HUDEP-2 (cell line): ENCODE results near the gene MRRF.
"Not testable (repeated sequence)": the region's sequence is repeated elsewhere in the genome, so short reads cannot be mapped to it uniquely, and the experiment has no call there.

Experiments used
- DNase-seq, 76 experiments: peaks; one replicate each; lab custom pipeline; 2025; ENCODE audit not compliant: unreplicated experiment in 76 of 76; lab: John Stamatoyannopoulos, UW

The MRRF gene

GRCh38 chr9:122268041-122268814, 3.5 kb downstream of the MRRF start:
- DNase-seq = no peak

GRCh38 chr9:122274055-122274454, 9.4 kb downstream of the MRRF start:
- DNase-seq = no peak

GRCh38 chr9:122276096-122276495, 11.4 kb downstream of the MRRF start:
- DNase-seq = no peak

- DNase-seq = no peak
Measured at GRCh38 chr9:122277285-122277897, 12.7 kb downstream of the MRRF start.

- DNase-seq = no peak
Measured at GRCh38 chr9:122281368-122281767, 16.7 kb downstream of the MRRF start.

DNA sequence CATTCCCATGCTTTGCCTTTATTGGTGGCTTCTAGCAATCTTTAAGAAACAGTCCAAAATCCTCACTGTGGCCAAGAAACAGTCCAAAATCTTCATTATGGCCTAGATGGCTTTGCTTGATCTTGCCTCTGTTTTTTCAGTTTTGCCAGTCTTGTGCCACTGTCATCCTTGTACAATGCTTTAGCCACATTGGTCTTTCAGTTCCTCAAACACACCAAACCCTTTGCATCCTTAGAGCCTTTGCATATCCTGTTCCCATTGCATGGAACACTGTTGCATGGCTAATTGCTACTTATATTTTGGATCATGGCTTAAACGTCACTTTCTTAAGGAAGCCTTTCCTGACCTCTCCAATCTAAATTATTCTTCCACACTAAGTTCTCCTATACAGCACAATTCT, 22.1 kb downstream of the MRRF start:
- no peak for DNase-seq

DNA sequence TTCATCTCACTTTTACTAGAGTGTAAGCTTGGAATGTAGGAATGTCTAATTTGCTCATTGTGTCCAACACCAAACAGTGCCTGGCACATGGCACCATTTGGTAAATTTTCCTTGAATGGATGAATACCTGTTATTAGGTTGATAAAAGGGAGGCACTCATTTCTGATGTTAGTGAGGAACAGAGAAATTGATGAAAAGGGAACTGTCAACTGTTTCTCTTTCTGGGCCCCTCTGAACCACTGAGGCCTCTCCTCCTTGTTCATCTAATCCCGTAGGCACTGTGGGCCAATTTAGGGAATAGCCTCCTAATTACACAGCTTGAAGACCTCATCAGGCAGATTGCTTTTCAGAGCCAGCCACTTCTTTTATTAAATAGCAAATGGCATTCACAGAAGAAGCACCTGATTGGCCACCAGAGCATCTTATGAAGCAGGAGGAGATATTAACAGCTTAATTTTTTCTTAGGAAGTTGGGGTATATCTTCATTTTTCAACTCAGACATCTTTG, 22.6 kb downstream of the MRRF start:
- no peak for DNase-seq

DNA sequence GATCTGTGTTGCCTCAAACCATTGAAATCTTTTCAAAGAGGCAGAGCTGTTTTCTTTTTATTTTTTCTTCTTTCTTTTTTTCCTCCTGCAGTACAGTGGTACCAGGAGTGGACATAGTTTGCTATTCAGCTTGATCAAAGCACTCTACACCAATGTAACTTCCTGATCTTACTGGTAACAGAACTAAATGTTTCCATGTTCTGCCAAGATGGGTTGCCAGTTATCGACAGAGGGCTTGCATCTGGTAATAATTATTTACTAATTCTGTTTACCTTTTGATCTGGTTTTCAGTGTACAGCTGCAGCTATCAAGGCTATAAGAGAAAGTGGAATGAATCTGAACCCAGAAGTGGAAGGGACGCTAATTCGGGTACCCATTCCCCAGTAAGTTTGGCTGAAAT, 26.8 kb downstream of the MRRF start:
- no peak for DNase-seq

DNA sequence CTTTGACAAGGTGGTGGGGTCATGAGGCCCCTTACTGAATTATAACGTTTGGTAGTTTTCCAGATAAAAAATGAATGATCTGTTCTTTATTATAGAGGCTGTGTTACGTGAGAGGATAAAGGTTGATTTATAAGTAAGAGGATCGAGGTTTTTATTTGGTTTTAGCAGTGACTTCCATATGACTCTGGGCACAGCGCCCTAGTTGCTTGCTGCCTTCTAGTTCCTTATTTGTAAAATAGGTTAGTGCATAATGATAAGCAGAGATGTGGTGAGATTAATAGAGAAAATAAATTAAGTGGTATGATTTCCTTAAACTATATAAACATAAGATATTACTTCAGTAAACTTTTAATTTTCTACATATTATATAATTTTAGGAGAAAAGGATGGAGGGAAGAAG, 29.8 kb downstream of the MRRF start:
- no peak for DNase-seq

DNA sequence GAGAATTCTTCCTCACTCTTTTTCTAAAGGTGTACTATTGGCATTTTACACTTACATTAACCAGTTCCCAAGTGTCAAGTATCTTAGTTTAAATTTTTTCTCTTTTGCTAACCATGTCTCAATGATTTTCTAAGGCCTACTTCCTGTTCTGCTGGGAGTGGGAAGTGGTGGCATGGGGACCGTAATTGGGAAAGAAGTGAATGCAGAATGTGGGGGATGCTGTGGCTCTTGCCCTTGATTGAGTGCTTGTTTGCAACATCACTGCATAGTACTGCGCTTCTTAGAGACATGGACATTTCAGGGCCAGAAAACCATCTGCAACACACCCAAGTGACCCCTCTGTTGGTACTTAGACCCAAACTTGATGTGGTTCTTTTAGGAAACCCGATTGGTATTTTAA, 32.8 kb downstream of the MRRF start:
- DNase-seq = no peak

DNA sequence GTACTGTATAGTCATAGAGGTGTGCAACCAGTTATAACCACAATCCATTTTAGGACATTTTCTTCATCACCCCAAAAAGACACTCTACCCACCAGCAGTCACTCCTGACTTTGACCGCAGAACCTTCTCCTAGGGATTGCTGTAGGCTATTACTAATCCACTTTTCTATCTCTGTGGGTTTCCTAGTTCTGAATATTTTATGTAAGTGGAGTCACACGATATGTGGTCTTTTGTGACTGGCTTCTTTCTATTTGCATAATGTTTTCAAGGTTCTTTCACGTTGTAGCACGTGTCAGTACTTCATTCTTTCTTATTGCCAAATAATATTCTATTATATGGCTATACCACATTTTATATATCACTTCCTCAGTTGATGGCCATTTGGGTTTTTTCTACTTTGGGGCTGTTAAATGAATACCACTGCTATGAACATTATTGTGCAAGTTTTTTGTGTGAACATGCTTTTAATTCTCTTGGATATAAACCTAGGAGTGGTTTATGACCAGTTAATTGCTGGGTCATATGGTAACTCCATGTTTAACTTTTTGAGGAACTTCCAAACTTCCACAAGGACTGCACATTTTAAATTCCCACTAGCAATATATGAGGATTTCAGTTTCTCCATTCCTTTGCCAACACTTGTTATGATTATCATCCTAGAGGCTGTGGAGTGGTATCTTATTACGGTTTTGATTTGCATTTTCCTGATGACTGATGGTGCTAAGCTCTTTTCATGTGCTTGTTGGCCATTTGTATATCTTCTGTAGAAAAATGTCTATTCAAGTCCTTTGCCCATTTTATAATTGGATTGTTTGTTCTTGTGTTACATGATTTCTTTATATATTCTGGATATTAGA, 37.8 kb downstream of the MRRF start:
- DNase-seq = no peak

- DNase-seq = no peak
Measured at GRCh38 chr9:122307061-122307460, 42.4 kb downstream of the MRRF start.

- DNase-seq = no peak
Measured at GRCh38 chr9:122307925-122308324, 43.2 kb downstream of the MRRF start.

- no peak for DNase-seq
Measured at GRCh38 chr9:122309861-122310260, 45.2 kb downstream of the MRRF start.

DNA sequence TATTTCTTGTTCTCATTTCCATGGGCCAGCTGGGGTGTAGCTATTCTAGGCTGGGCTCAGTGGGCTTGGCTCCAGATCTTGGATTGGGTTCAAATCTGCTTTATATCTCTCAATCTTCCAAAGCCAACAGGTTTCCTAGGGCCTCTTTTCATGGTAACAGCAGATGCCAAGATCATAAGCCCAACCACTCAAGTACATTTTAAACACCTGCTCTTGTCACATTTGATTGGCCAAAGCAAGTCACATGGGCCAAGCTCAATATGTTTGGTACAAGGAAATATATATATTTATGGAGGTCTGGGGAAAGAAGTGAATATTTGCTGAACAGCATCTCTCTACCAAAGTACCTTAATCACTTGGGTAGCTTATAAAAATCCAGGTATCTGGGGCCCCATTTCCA, 49.5 kb downstream of the MRRF start:
- no peak for DNase-seq

GRCh38 chr9:122315534-122315933, 50.9 kb downstream of the MRRF start:
- peak in 2 of 76 experiments; percentile 3 to 9 for DNase-seq

DNA sequence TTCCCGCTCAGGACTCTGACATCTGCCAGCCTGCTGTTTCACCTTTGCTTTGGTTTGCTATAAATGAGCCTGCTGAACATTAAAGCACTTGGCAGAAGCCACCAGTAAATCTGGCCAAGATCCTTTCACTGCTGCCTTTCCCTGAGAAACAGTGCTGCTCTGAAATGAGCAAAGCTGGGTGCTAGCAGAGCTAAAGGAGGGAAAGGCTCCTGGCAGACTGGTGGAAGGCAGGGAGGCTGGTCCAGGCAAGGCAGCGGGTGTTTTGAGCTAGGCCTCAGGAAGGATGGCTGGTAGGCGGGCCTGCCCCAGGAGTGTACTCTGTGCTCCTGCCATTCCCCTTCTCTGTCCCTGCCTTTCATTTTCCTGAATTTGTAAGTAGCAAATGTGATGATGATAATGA, 53.6 kb downstream of the MRRF start:
- DNase-seq = no peak

- no peak for DNase-seq
Measured at GRCh38 chr9:122320413-122320881, 55.8 kb downstream of the MRRF start.

DNA sequence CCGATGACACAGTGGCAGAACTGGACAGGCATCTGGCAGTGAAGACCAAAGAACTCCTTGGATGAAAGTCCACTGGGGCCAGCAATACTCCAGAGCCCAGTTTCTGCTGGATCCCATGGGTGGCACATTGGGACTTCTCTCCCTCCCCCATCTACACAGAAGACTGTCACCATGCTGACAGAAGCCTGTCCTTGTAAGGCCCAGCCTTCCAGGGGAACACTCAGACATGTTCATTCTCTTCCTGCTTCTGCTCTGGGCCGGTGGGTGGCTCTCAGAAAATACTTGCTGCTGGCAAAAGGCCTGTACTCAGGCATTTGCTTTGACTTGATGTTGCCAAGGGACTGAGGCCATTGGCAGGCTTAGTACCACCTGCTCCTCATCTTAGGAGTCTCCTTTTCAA, 57.9 kb downstream of the MRRF start:
- DNase-seq = no peak

GRCh38 chr9:122324665-122325064, 60.0 kb downstream of the MRRF start:
- DNase-seq = not testable (repeated sequence)

- DNase-seq = no peak
Measured at GRCh38 chr9:122325124-122325523, 60.4 kb downstream of the MRRF start.
